HG02610 (cell line): ENCODE data around the gene TK2.
"Not testable (repeated sequence)": the region's sequence is repeated elsewhere in the genome, so short reads cannot be mapped to it uniquely, and the experiment has no call there.

Source experiments
- ATAC-seq: cut with Tn5 transposase; IDR thresholded peaks from one replicate; pipeline ENCODE4 v1.9.1; 2021; ENCODE audit warnings: mild to moderate bottlenecking, moderate library complexity; ENCODE audit not compliant: unreplicated experiment

TK2 gene

GRCh38 chr16:66521252-66521713 is 28.6 kb downstream of the TK2 start:
- ATAC-seq = no peak

GRCh38 chr16:66520406-66521170 is 29.3 kb downstream of the TK2 start:
- ATAC-seq = no peak

GRCh38 chr16:66519482-66520373 is 30.2 kb downstream of the TK2 start:
- no peak for ATAC-seq

GRCh38 chr16:66517586-66518263 is 32.2 kb downstream of the TK2 start:
- ATAC-seq = no peak

DNA sequence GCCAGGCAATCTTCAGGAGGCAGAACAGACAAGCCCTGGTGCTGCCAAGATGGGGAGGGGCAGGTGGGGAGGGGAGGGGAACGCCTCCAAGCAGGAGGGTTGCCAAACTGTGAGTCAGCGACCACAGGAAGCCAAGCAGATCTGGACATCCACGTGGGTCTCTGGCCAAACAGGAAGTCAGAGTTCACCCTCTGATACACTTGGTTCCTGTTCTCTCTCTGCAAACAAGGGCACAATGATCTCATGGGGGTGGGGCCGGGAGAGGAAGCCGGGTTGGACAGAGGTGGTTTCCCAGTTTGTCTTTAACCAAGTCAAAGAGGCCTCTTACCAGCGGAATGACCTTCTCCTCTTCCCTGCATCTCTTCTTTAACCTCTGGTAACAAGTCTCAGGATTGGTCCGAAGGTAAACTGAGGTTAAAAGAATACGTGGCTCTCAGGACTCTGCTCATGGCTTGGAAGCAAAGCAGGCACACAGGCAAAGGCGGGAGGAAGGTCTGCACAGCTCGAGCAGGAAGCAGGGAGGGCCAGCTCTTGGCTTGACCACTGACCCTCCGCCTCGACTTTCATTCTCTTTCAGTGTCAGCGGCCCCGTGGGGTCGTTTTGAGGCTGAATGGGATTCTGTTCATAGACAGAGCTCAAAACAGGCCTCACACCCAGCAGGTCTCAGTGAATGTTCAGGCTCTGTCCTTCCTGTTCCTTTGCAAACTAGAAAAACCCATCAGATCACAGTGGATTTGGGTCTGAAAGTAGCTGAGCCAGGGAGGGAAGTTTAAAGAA is 32.9 kb downstream of the TK2 start:
- ATAC-seq = peak; percentile 99

GRCh38 chr16:66516509-66516807 is 33.5 kb downstream of the TK2 start:
- ATAC-seq = no peak

GRCh38 chr16:66515596-66516508 is 34.1 kb downstream of the TK2 start:
- ATAC-seq = no peak

- ATAC-seq = not testable (repeated sequence)
Measured at GRCh38 chr16:66514980-66515595, 34.8 kb downstream of the TK2 start.

- ATAC-seq = not testable (repeated sequence)
Measured at GRCh38 chr16:66514391-66514790, 35.5 kb downstream of the TK2 start.

- ATAC-seq = no peak
Measured at GRCh38 chr16:66513111-66513723, 36.7 kb downstream of the TK2 start.

DNA sequence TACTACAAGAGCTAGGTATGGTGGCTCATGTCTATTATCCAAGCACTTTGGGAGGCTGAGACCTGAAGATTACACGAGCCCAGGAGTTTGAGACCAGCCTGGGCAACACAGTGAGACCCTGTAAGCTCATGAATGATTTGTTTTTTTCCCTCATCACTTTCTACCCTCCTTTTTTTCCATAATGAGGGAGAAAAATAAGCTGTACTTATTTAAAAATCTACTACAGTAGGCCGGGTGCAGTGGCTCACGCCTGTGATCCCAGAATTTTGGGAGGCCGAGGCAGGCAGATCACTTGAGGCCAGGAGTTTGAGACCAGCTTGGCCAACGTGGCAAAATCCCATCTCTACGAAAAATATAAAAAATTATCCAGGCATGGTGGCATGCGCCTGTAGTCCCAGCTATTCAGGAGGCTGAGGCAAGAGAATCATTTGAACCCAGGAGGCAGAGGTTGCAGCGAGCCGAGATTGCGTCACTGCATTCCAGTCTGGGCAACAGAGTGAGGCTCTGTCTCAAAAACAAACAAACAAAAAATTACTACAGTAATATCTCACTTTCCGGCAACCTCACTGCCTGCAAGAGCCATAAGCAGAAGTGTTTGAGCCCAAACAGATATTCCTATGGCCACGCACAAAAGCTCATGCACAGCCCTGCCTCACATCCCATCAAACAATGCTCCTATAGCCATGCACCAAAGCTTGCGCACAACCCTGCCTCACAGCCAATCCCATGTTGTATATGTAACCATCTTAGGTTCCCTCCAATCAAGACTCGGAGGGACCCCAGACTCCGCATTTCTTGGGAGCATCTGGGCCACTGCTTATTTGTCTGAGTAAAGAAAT is 37.4 kb downstream of the TK2 start:
- no peak for ATAC-seq

GRCh38 chr16:66511602-66512271 is 38.2 kb downstream of the TK2 start:
- no peak for ATAC-seq

DNA sequence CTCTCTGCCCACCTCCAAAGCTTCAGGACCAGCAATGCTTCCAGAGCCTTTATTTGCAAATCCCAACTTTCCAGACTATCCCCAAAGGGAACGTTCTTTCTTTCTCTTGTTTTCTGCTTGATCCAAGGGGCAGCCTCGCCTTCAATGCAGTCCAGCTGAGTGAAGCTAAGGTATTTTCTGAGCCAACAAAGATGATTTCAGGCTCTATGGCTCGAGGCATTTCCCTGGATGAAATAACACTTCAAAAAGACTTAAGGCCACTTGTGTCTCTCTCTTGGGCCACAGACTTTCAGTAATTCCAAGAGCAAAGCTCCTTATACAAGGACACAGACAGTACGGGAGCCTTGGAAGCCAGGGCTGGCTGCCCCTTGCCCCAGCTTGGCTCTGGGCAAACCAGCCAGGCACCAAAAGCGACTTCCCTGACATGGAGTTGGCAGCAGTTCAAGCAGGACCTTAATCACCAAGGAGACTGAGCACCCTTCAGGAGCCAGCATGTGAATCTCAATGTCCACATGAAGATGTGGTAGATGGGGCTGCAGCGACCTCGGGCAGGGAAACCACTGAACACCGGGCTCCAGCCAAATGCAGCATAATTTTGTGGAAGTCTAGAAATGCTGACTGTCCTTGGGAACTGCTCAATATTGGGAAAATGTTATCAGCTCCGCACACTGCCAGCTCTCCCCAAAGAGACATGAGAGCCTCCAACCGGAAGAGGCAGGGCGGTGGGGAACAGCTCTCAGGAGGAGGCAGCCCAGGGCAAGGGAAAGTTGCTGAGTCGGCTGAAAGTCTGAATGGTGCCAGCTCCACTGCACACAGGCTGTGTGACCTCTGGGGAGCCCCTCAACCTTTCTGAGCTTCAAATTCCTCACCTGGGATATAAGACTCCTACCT is 39.0 kb downstream of the TK2 start:
- ATAC-seq = no peak

DNA sequence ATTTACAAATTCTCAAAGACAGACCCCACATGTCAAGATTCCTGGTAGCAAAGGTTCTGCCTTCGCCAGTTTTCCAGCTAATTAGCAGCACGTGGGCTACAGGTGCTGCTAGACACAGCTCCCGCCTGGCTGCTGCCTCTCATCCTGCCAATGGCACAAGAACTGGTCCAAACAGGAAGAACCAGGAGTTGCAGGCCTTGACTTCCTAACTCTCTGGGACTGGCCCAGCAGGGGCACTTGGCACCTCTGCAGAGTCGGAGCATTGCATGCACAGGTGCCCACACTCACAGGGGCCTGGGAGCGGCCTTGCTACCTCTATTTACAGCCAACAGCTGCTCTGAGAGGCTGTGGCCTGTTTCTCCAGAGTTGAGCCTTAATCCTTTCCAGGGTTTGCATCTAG is 39.6 kb downstream of the TK2 start:
- no peak for ATAC-seq

GRCh38 chr16:66509576-66509975 is 40.3 kb downstream of the TK2 start:
- ATAC-seq = no peak

DNA sequence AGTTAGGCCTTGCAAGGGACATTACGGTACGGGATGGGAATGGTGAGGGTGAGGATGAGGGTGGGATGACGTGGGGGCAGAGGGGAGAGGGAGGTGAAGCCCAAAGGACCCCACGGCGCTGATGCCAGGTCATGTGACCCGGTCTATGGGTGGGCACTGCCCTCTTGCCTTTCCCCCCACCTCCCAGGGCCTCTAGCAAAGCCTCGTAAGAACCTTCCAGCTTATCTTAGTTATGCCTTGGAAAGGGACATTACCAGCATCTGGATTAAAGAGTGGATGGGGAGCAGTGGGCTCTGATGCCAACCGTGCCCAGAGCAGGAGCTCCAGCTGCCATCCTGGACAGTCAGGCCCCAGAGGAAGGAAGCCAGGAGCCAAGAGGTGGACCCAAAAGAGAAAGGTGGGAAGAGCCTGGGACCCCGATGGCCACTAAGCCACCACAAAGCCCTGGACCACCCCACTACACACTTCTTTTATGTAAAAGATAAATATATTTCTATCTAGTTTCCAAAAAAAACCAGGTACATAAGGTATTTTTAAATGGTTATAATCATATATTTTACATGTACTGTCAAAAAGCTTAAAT is 40.9 kb downstream of the TK2 start:
- ATAC-seq = no peak
